Muscle layer of colon (tissue), 2 donors: ENCODE data around the gene KIAA0930.

Experiments
- H3K27ac ChIP-seq: one replicate; pipeline ENCODE4 v1.7.0; 2013; ENCODE audit warnings: low read depth, mild to moderate bottlenecking, low read length, moderate library complexity
- H3K27me3 ChIP-seq, 2 donors: one replicate each; pipeline ENCODE4 v1.7.0; 2013; ENCODE audit warnings: low read length in 2 of 2, mild to moderate bottlenecking in 2 of 2; ENCODE audit not compliant: insufficient read depth in 2 of 2, control insufficient read depth in 1 of 2
- H3K36me3 ChIP-seq: one replicate; pipeline ENCODE4 v1.7.0; 2013; ENCODE audit warnings: mild to moderate bottlenecking, low read length; ENCODE audit not compliant: insufficient read depth
- H3K4me1 ChIP-seq: one replicate; pipeline ENCODE4 v1.7.0; 2013; ENCODE audit warnings: mild to moderate bottlenecking, low read length; ENCODE audit not compliant: insufficient read depth
- H3K4me3 ChIP-seq, 2 donors: one replicate each; pipeline ENCODE4 v1.7.0; 2013; ENCODE audit warnings: low read length in 2 of 2, low read depth in 1 of 2, mild to moderate bottlenecking in 1 of 2, moderate library complexity in 1 of 2
- H3K9ac ChIP-seq: one replicate; pipeline ENCODE4 v1.7.0; 2013; ENCODE audit warnings: low read length
- H3K9me3 ChIP-seq: one replicate; pipeline ENCODE4 v1.7.0; 2013; ENCODE audit warnings: mild to moderate bottlenecking, low read length
- donor health status: abdominal sarcoma.
- donor health status: Adenocarcinoma of cecum.

The KIAA0930 gene

DNA sequence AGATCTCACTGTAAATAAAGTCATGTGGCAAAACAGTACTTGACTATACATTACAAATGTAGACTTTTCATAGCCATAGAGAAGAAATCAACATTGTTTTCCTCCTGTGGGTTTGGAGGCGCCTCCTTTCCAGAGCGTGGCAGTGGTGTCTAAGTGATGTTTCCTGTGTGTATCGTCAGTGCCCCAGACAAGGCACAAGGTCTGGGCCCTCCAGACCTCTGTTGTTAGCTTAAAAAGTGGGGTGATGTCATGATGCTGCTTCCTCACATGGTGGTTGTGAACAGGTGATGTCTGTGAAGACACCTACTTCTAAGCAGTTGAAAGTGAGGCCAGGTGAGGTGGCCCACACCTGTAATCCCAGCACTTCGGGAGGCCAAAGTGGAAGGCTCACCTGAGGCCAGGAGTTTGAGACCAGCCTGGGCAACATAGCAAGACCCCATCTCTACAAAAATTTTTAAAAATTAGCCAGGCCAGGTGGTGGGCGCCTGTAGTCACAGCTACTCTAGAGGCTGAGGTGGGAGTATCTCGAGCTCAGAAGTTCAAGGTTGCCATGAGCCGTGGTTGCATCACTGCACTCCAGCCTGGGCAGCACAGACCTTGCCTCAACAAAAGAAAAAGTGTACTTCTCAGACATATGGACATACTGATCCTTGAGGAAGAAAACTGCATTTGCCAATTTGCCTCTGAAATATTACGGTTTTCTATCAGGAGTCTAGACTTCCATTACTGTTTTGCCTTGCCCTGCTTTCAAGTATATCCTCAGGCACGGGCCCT, 61.2 kb downstream of the KIAA0930 start:
- Histone ChIP-seq H3K4me3 (no peak overlapping the region), H3K27ac (no peak overlapping the region), H3K4me1 (no peaks in the 10 kb centered on the region), H3K9me3 (no peaks in the 10 kb centered on the region), H3K36me3 (peaks cover 47% of the 10 kb centered on the region), H3K27me3 (no peaks in the 10 kb centered on the region), H3K9ac (no peak overlapping the region)

DNA sequence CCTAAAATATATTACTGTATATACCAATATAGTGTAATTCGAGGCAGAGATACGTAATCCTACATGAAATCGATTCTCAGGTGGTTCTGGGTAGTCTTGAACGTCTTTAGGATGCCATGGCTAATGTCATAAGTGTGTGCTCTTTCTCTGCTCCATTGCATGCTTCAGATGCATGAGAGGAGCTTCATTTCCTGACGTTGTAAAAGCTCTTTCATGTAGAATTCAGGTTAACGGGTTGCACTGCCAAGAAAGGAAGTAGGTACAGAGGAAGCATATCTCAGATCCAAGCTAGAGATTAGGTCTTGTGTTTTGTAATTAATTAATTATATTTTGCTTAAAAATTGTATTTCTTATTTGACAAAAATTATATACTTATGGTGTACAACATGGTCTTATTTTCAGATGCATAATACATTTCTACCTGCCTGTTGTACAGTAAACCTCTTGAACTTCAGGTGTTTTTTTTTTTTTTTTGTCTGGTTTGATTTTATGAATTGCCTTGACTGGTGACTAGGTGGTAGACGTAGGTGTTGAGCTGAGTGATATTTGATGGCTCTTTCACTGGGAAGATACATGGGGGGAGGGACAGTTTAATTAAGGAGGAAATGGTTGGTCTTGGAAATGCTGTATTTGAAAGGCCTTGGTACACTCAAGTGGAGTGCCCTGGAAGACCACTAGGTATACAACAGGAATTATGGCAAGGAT, 67.7 kb downstream of the KIAA0930 start:
- Histone ChIP-seq H3K4me3 (no peak overlapping the region), H3K27me3 (no peaks in the 10 kb centered on the region), H3K9ac (no peak overlapping the region), H3K27ac (no peak overlapping the region), H3K4me1 (no peaks in the 10 kb centered on the region), H3K9me3 (no peaks in the 10 kb centered on the region), H3K36me3 (peaks cover 59% of the 10 kb centered on the region)

DNA sequence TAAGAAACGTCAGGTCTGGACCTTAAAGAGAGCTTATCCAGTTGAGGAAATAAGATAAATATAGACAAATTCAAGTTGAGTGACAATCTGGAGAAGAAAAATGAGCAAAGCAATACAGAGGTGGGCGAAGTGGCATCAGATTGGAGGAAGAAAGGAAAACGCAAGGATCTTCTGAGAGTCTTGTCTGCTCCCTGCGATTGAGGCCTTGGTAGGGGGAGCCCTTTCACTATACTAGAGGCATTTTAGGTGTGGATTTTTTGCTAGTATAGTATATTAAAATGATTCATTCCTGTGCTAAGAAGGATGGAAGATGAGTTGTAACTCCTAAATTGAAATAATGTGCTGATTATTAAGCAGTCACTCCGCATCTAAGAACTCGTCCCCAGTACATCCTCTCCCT, 68.9 kb downstream of the KIAA0930 start:
- Histone ChIP-seq H3K9me3 (no peaks in the 10 kb centered on the region), H3K27me3 (no peaks in the 10 kb centered on the region), H3K27ac (no peak overlapping the region), H3K4me3 (no peak overlapping the region), H3K36me3 (peaks cover 65% of the 10 kb centered on the region), H3K4me1 (no peaks in the 10 kb centered on the region), H3K9ac (no peak overlapping the region)

GRCh38 chr22:45169591-45170466, 70.9 kb downstream of the KIAA0930 start:
- H3K27me3 ChIP-seq: no peaks in the 10 kb centered on the region
- H3K9ac ChIP-seq: no peak overlapping the region
- H3K36me3 ChIP-seq: peaks cover 62% of the 10 kb centered on the region
- H3K9me3 ChIP-seq: no peaks in the 10 kb centered on the region
- peaks cover 10% of the 10 kb centered on the region for H3K4me1 ChIP-seq
- H3K27ac ChIP-seq: no peak overlapping the region
- no peak overlapping the region for H3K4me3 ChIP-seq

DNA sequence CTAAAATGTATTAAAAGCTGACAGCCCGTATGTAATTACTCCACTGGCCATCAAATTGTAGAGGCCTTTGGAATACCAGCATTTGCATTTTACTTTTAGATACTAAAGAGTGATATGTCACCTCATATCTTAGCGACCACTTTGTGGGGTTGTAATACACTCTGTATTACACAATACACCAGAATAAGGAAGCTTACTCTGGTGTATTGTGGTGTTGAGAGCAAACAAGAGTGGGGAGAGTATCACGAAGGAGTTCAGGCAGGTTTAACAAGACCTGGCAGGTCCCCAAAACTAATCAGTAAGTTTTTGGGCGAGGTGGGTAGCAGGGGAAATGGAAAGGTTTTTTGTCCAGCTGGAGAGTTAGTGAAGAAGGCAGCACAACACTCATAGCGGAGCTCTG, 73.8 kb downstream of the KIAA0930 start:
- Histone ChIP-seq H3K4me3 (no peak overlapping the region), H3K4me1 (peaks cover 12% of the 10 kb centered on the region), H3K36me3 (peaks cover 36% of the 10 kb centered on the region)

DNA sequence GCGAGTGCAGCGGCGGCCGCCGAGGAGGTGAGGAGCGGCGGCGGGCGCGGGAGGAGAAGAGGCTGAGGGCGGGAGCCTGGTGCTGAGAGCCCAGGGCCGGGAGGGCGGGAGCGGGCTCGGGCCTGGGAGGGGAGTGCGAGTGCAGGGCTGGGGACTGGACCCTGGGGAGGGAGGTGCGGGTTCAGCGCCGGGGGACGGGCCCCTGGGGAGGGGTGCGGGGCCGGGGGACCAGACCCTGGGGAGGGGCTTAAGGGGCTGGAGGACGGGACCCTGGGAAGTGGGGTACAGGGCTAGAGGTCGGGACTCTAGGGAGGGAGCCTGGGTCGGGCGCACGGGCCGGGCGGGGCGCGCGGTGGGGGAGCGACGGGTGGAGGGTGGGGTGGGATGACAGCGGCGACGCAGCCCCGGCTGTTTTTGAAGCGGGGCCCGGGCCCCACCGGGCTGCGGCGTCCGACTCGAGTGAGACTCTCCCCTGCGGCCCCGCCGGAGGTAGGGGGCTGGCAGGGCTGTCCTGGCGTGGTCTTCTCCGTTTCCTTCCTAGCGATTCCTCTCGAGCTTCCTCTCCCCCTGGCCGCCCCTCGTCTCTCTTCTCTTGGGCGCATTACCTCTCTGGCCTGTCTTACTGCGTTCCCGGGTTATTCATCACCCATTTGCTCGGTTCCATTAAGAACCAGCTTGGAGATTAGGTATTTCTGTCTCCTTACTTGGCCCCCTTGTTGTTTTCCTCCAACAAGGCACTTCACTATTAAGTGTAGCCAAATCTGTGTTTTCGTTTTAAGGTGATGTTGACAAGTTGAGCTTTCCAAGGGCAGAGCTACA, 76.2 kb downstream of the KIAA0930 start:
- Histone ChIP-seq H3K9me3 (no peaks in the 10 kb centered on the region), H3K36me3 (peaks cover 13% of the 10 kb centered on the region), H3K9ac (peak overlapping the region; percentile 33), H3K4me3 (peak overlapping the region; percentile 82 to 86), H3K27me3 (no peaks in the 10 kb centered on the region), H3K27ac (peak overlapping the region; percentile 76), H3K4me1 (peaks cover 12% of the 10 kb centered on the region)

More for the DNA sequence above, 73.8 kb downstream of the KIAA0930 start:
- Histone ChIP-seq H3K9ac (no peak overlapping the region), H3K27ac (no peak overlapping the region), H3K9me3 (no peaks in the 10 kb centered on the region), H3K27me3 (no peaks in the 10 kb centered on the region)

DNA sequence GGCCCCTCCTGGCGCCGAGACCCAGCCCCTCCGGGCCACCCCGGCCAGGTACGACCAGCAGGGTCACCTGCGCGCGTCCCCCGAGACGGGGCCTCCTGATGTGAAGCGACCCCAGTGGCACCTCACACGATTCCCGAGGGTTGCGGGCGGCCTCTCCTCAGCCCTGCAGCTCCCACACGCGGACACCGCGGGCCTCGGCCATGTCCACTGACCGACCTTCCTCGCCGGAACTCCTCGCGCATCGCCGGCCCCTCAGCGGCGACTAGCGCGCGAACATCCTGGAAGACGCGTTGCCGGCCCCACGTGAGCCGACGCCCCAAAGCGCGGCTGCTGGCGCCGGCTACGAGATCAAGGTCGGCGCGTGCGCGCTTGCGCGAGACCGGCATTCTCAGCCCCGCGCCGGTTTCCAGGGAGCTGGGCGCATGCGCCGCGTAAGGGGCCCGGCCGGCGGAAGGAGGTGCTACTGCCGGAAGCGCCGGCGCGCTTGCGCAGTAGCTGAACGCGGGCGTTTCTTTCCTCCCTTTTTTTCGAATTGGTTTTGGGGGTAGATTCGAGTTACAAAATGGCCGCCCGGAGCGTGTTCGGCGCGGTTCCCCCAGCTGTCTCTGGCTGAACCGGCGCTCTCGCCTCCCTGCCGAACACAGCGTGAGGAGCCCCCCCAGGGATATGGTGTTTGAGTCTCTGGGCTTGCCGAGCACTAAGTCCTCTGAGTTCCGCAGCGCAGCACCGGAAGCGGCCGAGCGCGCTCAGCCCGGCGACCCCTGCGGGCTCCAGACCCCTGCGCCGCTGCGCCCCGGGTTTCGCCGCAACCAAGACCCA, 77.0 kb downstream of the KIAA0930 start, which contains the start of gene NUP50:
NUP50 (plus strand) TSS at position 475 of the 819 bp plus-strand sequence. CDS start 4,253 bp downstream, outside the sequence.
- Histone ChIP-seq H3K9ac (peak within 1 kb of the TSS; percentile 50), H3K36me3 (peaks cover 12% of the 10 kb centered on the region), H3K4me3 (peak within 1 kb of the TSS; percentile 82 to 86), H3K9me3 (no peaks in the 10 kb centered on the region), H3K27ac (peak within 1 kb of the TSS; percentile 86), H3K27me3 (no peaks in the 10 kb centered on the region), H3K4me1 (peaks cover 12% of the 10 kb centered on the region)

DNA sequence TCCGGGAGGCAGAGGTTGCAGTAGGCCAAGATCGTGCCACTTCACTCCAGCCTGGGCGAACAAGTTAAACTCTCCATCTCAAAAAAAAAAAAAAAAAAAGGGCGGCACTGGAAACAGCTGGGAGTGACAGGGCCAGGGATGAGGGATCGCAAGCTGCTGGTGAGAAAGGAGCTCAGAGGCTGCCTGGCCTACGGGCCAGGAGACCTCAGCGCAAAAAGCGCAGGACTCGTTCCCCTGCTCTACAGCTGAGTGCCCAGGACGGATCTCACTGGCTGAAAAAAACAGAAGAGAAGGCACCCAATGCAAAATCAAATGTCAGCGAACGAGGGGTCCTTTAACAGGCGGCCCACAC, 77.6 kb downstream of the KIAA0930 start:
- Histone ChIP-seq H3K27me3 (no peaks in the 10 kb centered on the region), H3K27ac (peak overlapping the region; percentile 86), H3K9ac (peak overlapping the region; percentile 50), H3K9me3 (no peaks in the 10 kb centered on the region), H3K4me1 (peaks cover 12% of the 10 kb centered on the region), H3K36me3 (peaks cover 6% of the 10 kb centered on the region), H3K4me3 (peak overlapping the region; percentile 82 to 86)

DNA sequence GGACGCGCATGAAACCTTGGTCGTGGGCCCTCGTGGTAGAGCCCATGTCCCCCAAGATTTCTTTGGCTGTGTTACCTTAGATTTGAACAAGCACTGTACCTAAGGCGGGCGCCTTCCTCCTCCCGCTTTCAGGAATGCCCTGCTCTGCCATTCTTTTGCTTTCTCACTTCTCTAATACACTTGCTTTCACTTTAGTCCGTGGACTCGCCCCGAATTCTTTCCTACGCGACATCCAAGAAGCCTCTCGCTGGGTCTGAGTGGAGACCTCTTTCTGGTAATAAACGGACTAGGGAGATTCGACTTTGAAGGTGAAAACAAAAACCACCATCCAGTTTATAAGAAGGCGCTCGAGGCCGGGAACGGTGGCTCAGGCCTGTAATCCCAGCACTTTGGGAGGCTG, 78.2 kb downstream of the KIAA0930 start:
- Histone ChIP-seq H3K9me3 (no peaks in the 10 kb centered on the region), H3K27ac (no peak overlapping the region), H3K27me3 (no peaks in the 10 kb centered on the region), H3K4me1 (peaks cover 12% of the 10 kb centered on the region), H3K4me3 (peak overlapping the region; percentile 82 to 86), H3K36me3 (peaks cover 9% of the 10 kb centered on the region), H3K9ac (peak overlapping the region; percentile 50)
